HG02885 (cell line): ENCODE data around the gene RPUSD1.

Experiments used
- ATAC-seq: cut with Tn5 transposase; IDR thresholded peaks from one replicate; pipeline ENCODE4 v1.9.1; 2021; ENCODE audit warnings: mild to moderate bottlenecking; ENCODE audit not compliant: unreplicated experiment, poor library complexity

Gene RPUSD1

GRCh38 chr16:819336-820043, 31.3 kb upstream of the RPUSD1 start:
- ATAC-seq = no peak

- no peak for ATAC-seq
These were observed 30.4 kb upstream of the RPUSD1 start for GRCh38 chr16:818592-818991.

DNA sequence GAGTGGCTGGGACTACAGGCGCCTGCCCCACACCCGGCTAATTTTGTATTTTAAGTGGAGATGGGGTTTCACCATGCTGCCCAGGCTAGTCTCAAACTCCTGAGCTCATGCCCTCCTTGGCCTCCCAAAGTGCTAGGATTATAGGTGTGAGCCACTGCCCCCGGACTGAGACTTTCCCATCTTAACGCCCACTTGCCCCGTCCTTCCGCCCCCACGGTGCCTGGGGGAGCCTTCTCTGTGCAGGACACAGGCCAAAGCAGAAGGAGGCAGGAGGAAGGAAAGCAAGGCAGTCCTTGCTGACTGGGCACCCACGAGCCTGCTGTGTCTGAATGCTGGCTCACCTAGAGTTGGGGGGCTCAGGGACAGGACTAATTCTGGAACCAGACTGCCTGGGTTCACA, 30.0 kb upstream of the RPUSD1 start:
- ATAC-seq = no peak

GRCh38 chr16:817001-817906, 29.1 kb upstream of the RPUSD1 start:
- ATAC-seq = no peak

GRCh38 chr16:815861-816260, 27.7 kb upstream of the RPUSD1 start:
- ATAC-seq = no peak

DNA sequence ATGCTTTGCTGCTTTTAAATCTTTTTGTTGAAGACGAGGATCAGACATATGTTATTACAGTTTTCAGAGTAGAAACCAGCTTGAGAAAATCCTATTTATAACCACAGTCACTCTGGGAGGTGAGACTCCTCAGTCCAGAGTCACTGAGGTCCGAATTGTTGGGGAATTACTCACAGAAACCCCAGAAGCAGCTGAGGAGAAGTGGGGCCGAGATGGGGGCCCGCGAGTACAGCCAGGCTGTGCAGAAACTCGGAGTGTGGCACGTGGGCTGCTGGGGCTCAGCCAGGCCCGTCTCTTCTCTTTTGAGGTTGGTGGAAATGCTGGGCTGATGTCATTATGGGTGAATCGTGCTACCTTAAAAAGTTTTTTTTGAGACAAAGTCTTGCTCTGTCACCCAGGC, 26.8 kb upstream of the RPUSD1 start:
- no peak for ATAC-seq

- ATAC-seq = no peak
These were observed 25.8 kb upstream of the RPUSD1 start for GRCh38 chr16:813916-814412.

DNA sequence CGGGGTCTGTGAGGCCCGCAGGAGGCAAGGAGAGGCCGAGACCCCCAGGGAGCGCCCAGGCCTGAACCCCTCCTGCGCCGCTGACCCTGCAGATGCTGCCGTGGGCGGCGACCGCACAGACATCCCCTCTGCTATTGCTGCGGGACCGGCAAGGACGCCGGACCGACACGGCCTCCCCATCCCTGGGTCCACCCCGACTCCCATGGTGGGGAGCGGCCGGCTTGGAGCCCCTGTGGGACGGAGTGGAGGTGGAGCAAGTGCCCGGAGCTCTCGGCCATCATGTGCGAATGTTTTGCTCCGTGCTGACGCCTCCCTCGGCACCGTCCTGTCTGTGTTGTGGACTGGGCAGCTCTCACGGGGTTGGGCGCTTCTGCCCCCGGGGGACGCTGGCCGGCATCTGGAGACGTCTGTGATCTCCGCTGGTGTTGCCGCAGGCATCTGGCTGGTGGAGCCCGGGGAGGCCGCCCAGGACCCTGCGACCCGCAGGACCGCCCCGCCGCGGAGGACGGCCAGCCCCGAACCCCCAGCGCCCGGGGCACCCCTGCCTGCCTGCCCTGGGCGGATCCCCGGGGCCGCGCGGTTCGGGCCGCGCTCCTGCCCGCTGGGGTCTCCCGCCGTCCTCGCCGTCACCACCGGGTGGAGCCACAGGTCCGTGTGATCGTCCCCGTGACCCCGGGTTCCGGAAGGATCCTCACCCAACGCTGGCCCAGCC, 25.2 kb upstream of the RPUSD1 start:
- no peak for ATAC-seq

- ATAC-seq = no peak
These were observed 19.9 kb upstream of the RPUSD1 start for GRCh38 chr16:808085-808386.

- peak; percentile 91 for ATAC-seq
These were observed 19.3 kb upstream of the RPUSD1 start for GRCh38 chr16:807347-808084.

- no peak for ATAC-seq
These were observed 17.3 kb upstream of the RPUSD1 start for GRCh38 chr16:805474-805873.

GRCh38 chr16:804193-805048, 16.2 kb upstream of the RPUSD1 start:
- no peak for ATAC-seq

DNA sequence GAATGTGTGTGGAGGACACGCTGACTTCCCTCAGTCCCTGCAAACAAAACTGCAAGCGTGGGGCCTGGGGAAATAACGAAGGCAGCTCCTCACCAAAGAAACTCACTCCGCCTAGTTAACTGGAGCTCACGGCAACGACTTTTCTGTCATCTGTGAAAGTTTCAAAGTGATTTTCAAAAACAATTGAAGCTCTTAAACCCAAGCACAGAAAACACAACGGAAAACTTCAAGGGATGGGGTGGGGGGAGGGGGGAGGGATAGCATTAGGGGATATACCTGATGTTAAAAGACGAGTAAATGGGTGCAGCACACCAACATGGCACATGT, 15.5 kb upstream of the RPUSD1 start:
- no peak for ATAC-seq

GRCh38 chr16:802914-803753, 15.0 kb upstream of the RPUSD1 start:
- ATAC-seq = no peak

DNA sequence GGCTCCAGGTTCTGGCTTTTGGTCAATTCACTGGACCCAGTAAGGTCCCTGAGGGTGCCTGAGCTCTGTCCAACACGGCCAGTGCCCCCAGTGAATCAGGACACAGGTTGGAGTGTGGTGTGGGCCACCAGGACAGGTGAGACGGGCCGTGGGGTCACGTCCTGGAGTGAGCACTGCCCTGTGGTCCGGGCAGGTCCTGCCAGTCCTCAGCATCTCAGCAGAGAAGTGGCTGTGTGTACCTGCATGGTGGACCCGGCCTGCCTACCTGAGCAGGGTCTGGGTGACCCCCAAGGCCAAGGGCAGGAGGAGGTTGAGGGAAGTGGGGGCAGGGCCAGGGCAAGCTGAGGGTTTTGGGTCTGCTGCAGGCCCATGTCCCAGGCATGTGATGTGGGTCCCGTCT, 14.3 kb upstream of the RPUSD1 start:
- ATAC-seq = no peak

- ATAC-seq = no peak
These were observed 13.6 kb upstream of the RPUSD1 start for GRCh38 chr16:801584-802363.

GRCh38 chr16:800834-801511, 12.8 kb upstream of the RPUSD1 start:
- no peak for ATAC-seq
